A673 (cell line): ENCODE results near the gene KRT27. TPM values are rescaled to one million over a fixed set of nuclear protein-coding genes. Genes with fewer than 3 reads are reported as not detected.

Source experiments
- BruUV-seq: library from RNA; stranded (reverse); fragments of 400-500 nt; replicated peaks from 2 replicates; lab custom pipeline; 2021; lab: Mats Ljungman, UMichigan
- CTCF ChIA-PET: fragments of 300-600 bp; sonication (Branson Sonifier 250); formaldehyde crosslinking; loops from one replicate; lab custom pipeline; 2022; ENCODE audit warnings: antibody characterized with exemption; lab: Charles Lee
- POLR2A ChIA-PET: fragments of 300-600 bp; sonication (Branson Sonifier 250); formaldehyde crosslinking; loops from one replicate; lab custom pipeline; 2022; ENCODE audit warnings: antibody characterized with exemption; ENCODE audit not compliant: low non-redundant PET; lab: Charles Lee
- DNase-seq: peaks from one replicate; pipeline ENCODE4 v3.0.0-alpha.2; 2015; ENCODE audit warnings: low spot score
- H3K27ac ChIP-seq: fragments of 200-600 bp; sonication (generic); 2 replicates; pipeline ENCODE4 v1.5.1; 2016; ENCODE audit warnings: mixed run types, low read depth, mild to moderate bottlenecking, mixed read lengths, antibody characterized with exemption, low read length; ENCODE audit not compliant: poor library complexity, severe bottlenecking
- H3K27me3 ChIP-seq: fragments of 200-600 bp; sonication (generic); replicated peaks from 2 replicates; pipeline ENCODE4 v1.6.1; 2017; ENCODE audit warnings: mixed run types, low read depth, mild to moderate bottlenecking, mixed read lengths, antibody characterized with exemption, low read length; ENCODE audit not compliant: insufficient read depth, poor library complexity
- H3K36me3 ChIP-seq: fragments of 200-600 bp; sonication (generic); 2 replicates; pipeline ENCODE4 v1.6.1; 2016; ENCODE audit warnings: mixed run types, mild to moderate bottlenecking, mixed read lengths, antibody characterized with exemption, low read length; ENCODE audit not compliant: insufficient read depth, poor library complexity, severe bottlenecking
- H3K4me1 ChIP-seq: fragments of 200-600 bp; sonication (generic); 2 replicates; pipeline ENCODE4 v1.6.1; 2017; ENCODE audit warnings: mixed run types, mild to moderate bottlenecking, mixed read lengths, antibody characterized with exemption, low read length; ENCODE audit not compliant: insufficient read depth, poor library complexity, severe bottlenecking
- H3K4me3 ChIP-seq: fragments of 200-600 bp; sonication (generic); 2 replicates; pipeline ENCODE4 v1.5.1; 2016; ENCODE audit warnings: low read depth, mixed run types, mild to moderate bottlenecking, mixed read lengths, low read length; ENCODE audit not compliant: poor library complexity, severe bottlenecking
- H3K9me3 ChIP-seq: fragments of 200-600 bp; sonication (generic); 2 replicates; pipeline ENCODE4 v1.6.1; 2016; ENCODE audit warnings: mixed run types, low read depth, mild to moderate bottlenecking, mixed read lengths, antibody characterized with exemption, low read length; ENCODE audit not compliant: poor library complexity, severe bottlenecking
- EZH2 ChIP-seq: fragments of 200-600 bp; sonication (generic); IDR thresholded peaks from 2 replicates; pipeline ENCODE4 v1.6.1; 2017; ENCODE audit warnings: borderline replicate concordance, low read depth, mild to moderate bottlenecking, mixed read lengths, antibody characterized with exemption, low read length; ENCODE audit not compliant: poor library complexity, severe bottlenecking
- intact Hi-C: fragments of 100-400 bp; cut with micrococcal nuclease; formaldehyde crosslinking; loops from one replicate; pipeline ENCODE4 v1.10.0; 2022; ENCODE audit not compliant: unreplicated experiment
- total RNA-seq: library from RNA; stranded (reverse); gene quantifications from 2 replicates; pipeline ENCODE4 v1.2.3, GENCODE V29; 2021
- TF ChIP-seq, protein P1 (sequence below): fragments of 300-800, 200-600 bp; sonication (generic); conservative IDR thresholded peaks from 2 replicates; pipeline ENCODE4 v1.5.1; 2017; ENCODE audit warnings: low read depth, mild to moderate bottlenecking, antibody characterized with exemption, low read length, moderate library complexity, mixed read lengths

The KRT27 gene
- total RNA-seq, 1 experiment from 2014 or later, result not detected

DNA sequence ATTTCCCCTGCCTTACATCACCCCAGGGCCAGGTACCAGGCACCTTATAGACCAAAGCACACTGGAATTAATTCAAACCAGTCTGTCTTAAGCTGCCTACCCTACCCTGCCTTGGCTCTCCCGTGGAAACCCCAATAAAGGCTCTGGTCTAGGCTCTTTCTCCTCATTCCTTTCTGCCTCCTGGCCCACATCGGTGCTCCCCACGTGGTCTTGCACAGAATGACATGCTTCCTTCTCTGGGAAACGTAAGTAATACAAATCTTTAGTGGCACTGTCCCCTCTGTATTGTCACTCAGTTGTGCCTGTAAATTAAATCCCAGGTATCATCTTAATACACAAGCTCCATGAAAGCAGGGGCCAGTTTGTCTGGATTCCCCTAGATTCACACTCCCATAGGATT is 43.8 kb downstream of the KRT27 start:
- DNase-seq, result no peak
- no peaks in the 10 kb centered on the region for H3K36me3 ChIP-seq
- no peaks in the 10 kb centered on the region for H3K4me1 ChIP-seq
- CTCF ChIA-PET, result no interaction called here
- no peak for TF ChIP-seq EZH2
- TF ChIP-seq, protein P1, sequence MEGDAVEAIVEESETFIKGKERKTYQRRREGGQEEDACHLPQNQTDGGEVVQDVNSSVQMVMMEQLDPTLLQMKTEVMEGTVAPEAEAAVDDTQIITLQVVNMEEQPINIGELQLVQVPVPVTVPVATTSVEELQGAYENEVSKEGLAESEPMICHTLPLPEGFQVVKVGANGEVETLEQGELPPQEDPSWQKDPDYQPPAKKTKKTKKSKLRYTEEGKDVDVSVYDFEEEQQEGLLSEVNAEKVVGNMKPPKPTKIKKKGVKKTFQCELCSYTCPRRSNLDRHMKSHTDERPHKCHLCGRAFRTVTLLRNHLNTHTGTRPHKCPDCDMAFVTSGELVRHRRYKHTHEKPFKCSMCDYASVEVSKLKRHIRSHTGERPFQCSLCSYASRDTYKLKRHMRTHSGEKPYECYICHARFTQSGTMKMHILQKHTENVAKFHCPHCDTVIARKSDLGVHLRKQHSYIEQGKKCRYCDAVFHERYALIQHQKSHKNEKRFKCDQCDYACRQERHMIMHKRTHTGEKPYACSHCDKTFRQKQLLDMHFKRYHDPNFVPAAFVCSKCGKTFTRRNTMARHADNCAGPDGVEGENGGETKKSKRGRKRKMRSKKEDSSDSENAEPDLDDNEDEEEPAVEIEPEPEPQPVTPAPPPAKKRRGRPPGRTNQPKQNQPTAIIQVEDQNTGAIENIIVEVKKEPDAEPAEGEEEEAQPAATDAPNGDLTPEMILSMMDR, result no peak
- no peak overlapping the region for H3K4me3 ChIP-seq
- H3K27ac ChIP-seq, result no peak overlapping the region
- POLR2A ChIA-PET, result interaction anchor here (0.5 kb wide), 1 partner anchor 910 kb away, joined by 8 read pairs; no protein-coding TSS in a partner anchor
- H3K27me3 ChIP-seq, result no peaks in the 10 kb centered on the region
- H3K9me3 ChIP-seq, result no peaks in the 10 kb centered on the region
- no TSS peak for BruUV-seq
- intact Hi-C loops, result no loop called here

GRCh38 chr17:40735016-40735415 is 47.3 kb downstream of the KRT27 start:
- TF ChIP-seq EZH2, result no peak
- TF ChIP-seq, protein P1, result no peak
- ChIA-PET POLR2A (interaction anchor here (0.6 kb wide), 1 partner anchor 75 kb away, joined by 4 read pairs; no protein-coding TSS in a partner anchor), CTCF (no interaction called here)
- BruUV-seq, result no TSS peak
- Histone ChIP-seq H3K36me3 (no peaks in the 10 kb centered on the region), H3K27me3 (no peaks in the 10 kb centered on the region), H3K27ac (no peak overlapping the region), H3K4me1 (no peaks in the 10 kb centered on the region), H3K9me3 (no peaks in the 10 kb centered on the region), H3K4me3 (no peak overlapping the region)
- intact Hi-C loops, result no loop called here
- DNase-seq, result no peak

GRCh38 chr17:40734018-40734417 is 48.3 kb downstream of the KRT27 start:
- intact Hi-C loops, result no loop called here
- H3K27me3 ChIP-seq, result no peaks in the 10 kb centered on the region
- TF ChIP-seq EZH2, result no peak
- TF ChIP-seq, protein P1, result no peak
- no peak for DNase-seq
- no peaks in the 10 kb centered on the region for H3K4me1 ChIP-seq
- BruUV-seq, result no TSS peak
- no peaks in the 10 kb centered on the region for H3K9me3 ChIP-seq
- H3K4me3 ChIP-seq, result no peak overlapping the region
- H3K36me3 ChIP-seq, result no peaks in the 10 kb centered on the region
- POLR2A ChIA-PET, result no interaction called here
- CTCF ChIA-PET, result interaction anchor here (0.6 kb wide), 1 partner anchor 417 kb away, joined by 4 read pairs; no protein-coding TSS in a partner anchor
- no peak overlapping the region for H3K27ac ChIP-seq
